Ascending aorta (tissue), 2 donors: ENCODE data around the gene KLHL24. TPM values are rescaled to one million over a fixed set of nuclear protein-coding genes. Genes with fewer than 3 reads are reported as not detected.

Experiments
- DNase-seq, 2 donors: peaks; one replicate each; pipeline ENCODE4 v3.0.0-alpha.2; 2019; ENCODE audit warnings: low spot score in 2 of 2
- H3K27ac ChIP-seq, 2 donors: fragments of 200-600 bp; sonication (generic); one replicate each; pipeline ENCODE4 v1.5.1; 2016 to 2017; ENCODE audit warnings: mild to moderate bottlenecking in 1 of 2
- H3K27me3 ChIP-seq: fragments of 200-600 bp; sonication (generic); one replicate; pipeline ENCODE4 v1.5.1; 2017
- H3K36me3 ChIP-seq, 2 donors: fragments of 200-600 bp; sonication (generic); one replicate each; pipeline ENCODE4 v1.5.1; 2016
- H3K4me1 ChIP-seq, 2 donors: fragments of 200-600 bp; sonication (generic); one replicate each; pipeline ENCODE4 v1.5.1; 2016 to 2017; ENCODE audit warnings: mild to moderate bottlenecking in 1 of 2
- H3K4me3 ChIP-seq, 2 donors: fragments of 200-600 bp; sonication (generic); one replicate each; pipeline ENCODE4 v1.5.1; 2016 to 2017; ENCODE audit warnings: mild to moderate bottlenecking in 1 of 2
- H3K9me3 ChIP-seq, 2 donors: fragments of 200-600 bp; sonication (generic); one replicate each; pipeline ENCODE4 v1.5.1; 2016
- CTCF ChIP-seq, 3 experiments: fragments of 200-600 bp in 2 of 3; fragments of 450-650 bp in 1 of 3; sonication (generic) in 2 of 3; IDR thresholded peaks; one replicate each; pipeline ENCODE4 v1.5.1; 2016 to 2019; ENCODE audit warnings: antibody characterized with exemption in 3 of 3, mild to moderate bottlenecking in 1 of 3, moderate library complexity in 1 of 3
- intact Hi-C: fragments of 100-400 bp; cut with DNase I; formaldehyde crosslinking; loops from one replicate; pipeline ENCODE4 v1.15.1; 2023
- total RNA-seq: library from RNA; depleted of rRNA; stranded (reverse); fragments of >200 nt; gene quantifications from one replicate; pipeline ENCODE4 v1.1.0, GENCODE V29; 2016

KLHL24 gene
- total RNA-seq, 1 donor from 2014 or later, result 26.6 TPM

GRCh38 chr3:183645254-183645653, 9.8 kb downstream of the KLHL24 start:
- H3K4me3 ChIP-seq, result no peak overlapping the region
- no peaks in the 10 kb centered on the region for H3K27me3 ChIP-seq
- H3K9me3 ChIP-seq, result no peaks in the 10 kb centered on the region
- H3K36me3 ChIP-seq, result peaks cover 2 to 29% of the 10 kb centered on the region in 2 donors
- TF ChIP-seq CTCF (IDR thresholded peaks at IDR 0.05), result no peak
- H3K27ac ChIP-seq, result no peak overlapping the region
- intact Hi-C loops, result no loop called here
- DNase-seq, result no peak
- H3K4me1 ChIP-seq, result peaks cover 0 to 11% of the 10 kb centered on the region in 2 donors

- Histone ChIP-seq H3K9me3 (peaks cover 10 to 31% of the 10 kb centered on the region in 2 donors), H3K4me1 (no peaks in the 10 kb centered on the region), H3K27me3 (no peaks in the 10 kb centered on the region), H3K4me3 (no peak overlapping the region), H3K27ac (no peak overlapping the region), H3K36me3 (peaks cover 32 to 73% of the 10 kb centered on the region in 2 donors)
- DNase-seq, result no peak
- no peak for TF ChIP-seq CTCF (IDR thresholded peaks at IDR 0.05)
- intact Hi-C loops, result no loop called here
These were observed 15.1 kb downstream of the KLHL24 start for GRCh38 chr3:183650554-183650953.

- intact Hi-C loops, result no loop called here
- Histone ChIP-seq H3K4me1 (no peaks in the 10 kb centered on the region), H3K36me3 (peaks cover 35 to 73% of the 10 kb centered on the region in 2 donors)
These were observed 18.0 kb downstream of the KLHL24 start for GRCh38 chr3:183653209-183654064.

GRCh38 chr3:183654727-183655126, 19.3 kb downstream of the KLHL24 start:
- intact Hi-C loops, result no loop called here
- Histone ChIP-seq H3K27ac (no peak overlapping the region), H3K36me3 (peaks cover 40 to 75% of the 10 kb centered on the region in 2 donors), H3K4me1 (no peaks in the 10 kb centered on the region), H3K9me3 (peaks cover 10 to 31% of the 10 kb centered on the region in 2 donors), H3K4me3 (no peak overlapping the region), H3K27me3 (no peaks in the 10 kb centered on the region)
- no peak for TF ChIP-seq CTCF (IDR thresholded peaks at IDR 0.05)
- no peak for DNase-seq

More at GRCh38 chr3:183653209-183654064, 18.0 kb downstream of the KLHL24 start:
- TF ChIP-seq CTCF (IDR thresholded peaks at IDR 0.05), result no peak
- Histone ChIP-seq H3K27ac (no peak overlapping the region), H3K27me3 (no peaks in the 10 kb centered on the region), H3K4me3 (no peak overlapping the region), H3K9me3 (peaks cover 10 to 31% of the 10 kb centered on the region in 2 donors)
- no peak for DNase-seq

GRCh38 chr3:183662099-183662498, 26.7 kb downstream of the KLHL24 start:
- TF ChIP-seq CTCF (IDR thresholded peaks at IDR 0.05), result no peak
- Histone ChIP-seq H3K4me3 (no peak overlapping the region), H3K9me3 (no peaks in the 10 kb centered on the region), H3K36me3 (peaks cover 20 to 63% of the 10 kb centered on the region in 2 donors), H3K4me1 (no peaks in the 10 kb centered on the region), H3K27ac (no peak overlapping the region), H3K27me3 (no peaks in the 10 kb centered on the region)
- no peak for DNase-seq
- intact Hi-C loops, result no loop called here
